SH-SY5Y (cell line): Measurements from ENCODE around the gene ATP6V1B1.

ENCODE experiments used
- GATA2 ChIP-seq: IDR thresholded peaks from 2 replicates; pipeline ENCODE4 v1.6.1; 2011; ENCODE audit warnings: mild to moderate bottlenecking, low read depth, low read length
- GATA3 ChIP-seq: IDR thresholded peaks from 2 replicates; pipeline ENCODE4 v1.6.1; 2011; ENCODE audit warnings: low read depth, mild to moderate bottlenecking, low read length, moderate library complexity

DNA sequence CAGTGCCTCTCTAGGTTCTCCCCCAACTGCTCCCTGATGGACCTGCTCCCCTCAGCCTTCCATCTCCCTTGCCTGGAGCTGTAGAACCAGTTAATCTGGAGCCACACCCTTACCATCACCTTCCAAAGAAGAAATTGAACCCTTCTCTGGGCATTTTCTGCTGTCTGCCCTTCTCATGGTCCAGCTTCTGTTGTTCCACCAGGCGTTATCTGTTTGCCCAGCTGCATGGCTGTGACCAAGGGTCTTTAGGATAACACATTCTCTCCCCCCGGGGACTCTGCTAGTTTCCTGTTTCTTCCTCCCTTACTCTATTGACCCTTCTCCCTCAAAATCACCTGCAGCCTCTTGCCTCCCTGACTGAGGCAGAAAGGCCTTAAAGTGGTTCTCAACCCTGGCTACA lies 39.5 kb downstream of the ATP6V1B1 start:
- TF ChIP-seq GATA3 (no peak), GATA2 (no peak)
